Testis (tissue), 3 donors: Measurements from ENCODE around the gene PPM1A. TPM values are rescaled to one million over a fixed set of nuclear protein-coding genes. Genes with fewer than 3 reads are reported as not detected.
A peak's percentile ranks its signal among the peaks of the same experiment; 100 is the strongest.

Experiments used
- DNase-seq: peaks from one replicate; pipeline ENCODE4 v3.0.0-alpha.2; 2019
- H3K27ac ChIP-seq, 2 donors: fragments of 200-600 bp; sonication (generic); one replicate each; pipeline ENCODE4 v1.5.1; 2019
- H3K27me3 ChIP-seq: fragments of 200-600 bp; sonication (generic); one replicate; pipeline ENCODE4 v1.5.1; 2019
- H3K36me3 ChIP-seq: fragments of 200-600 bp; sonication (generic); one replicate; pipeline ENCODE4 v1.5.1; 2017; ENCODE audit warnings: low read depth; ENCODE audit errors: missing control alignments
- H3K4me1 ChIP-seq: fragments of 200-600 bp; sonication (generic); one replicate; pipeline ENCODE4 v1.5.1; 2019
- H3K4me3 ChIP-seq, 2 donors: fragments of 200-600 bp; sonication (generic); one replicate each; pipeline ENCODE4 v1.5.1; 2017 to 2019
- H3K9me3 ChIP-seq: fragments of 200-600 bp; sonication (generic); one replicate; pipeline ENCODE4 v1.5.1; 2017
- POLR2A ChIP-seq: fragments of 450-650 bp; IDR thresholded peaks from one replicate; pipeline ENCODE4 v1.6.1; 2017; ENCODE audit warnings: antibody characterized with exemption, mild to moderate bottlenecking, moderate library complexity
- WGBS, 2 donors: methylation state at CpG; one replicate each; pipeline ENCODE4 v1.1.5; 2018; 5-methylcytosine and 5-hydroxymethylcytosine counted together
- intact Hi-C: fragments of 100-400 bp; cut with DNase I; formaldehyde crosslinking; loops from one replicate; pipeline ENCODE4 v1.15.1; 2023; ENCODE audit warnings: low total_unique reads
- polyA plus RNA-seq: library from polyadenylated mRNA; stranded (reverse); fragments of 350-450 nt; fragmentation: Illumina TruSeq; extraction: RNeasy Lipid Tissue Mini Kit (QIAGEN cat#74804); gene quantifications from one replicate; pipeline ENCODE4 v1.2.3, GENCODE V29; 2014; ENCODE audit warnings: low read depth, low replicate concordance; ENCODE audit not compliant: insufficient read depth
- total RNA-seq, 2 donors: library from RNA; depleted of rRNA; stranded (reverse); fragments of >200 nt; gene quantifications; one replicate each; pipeline ENCODE4 v1.2.3, GENCODE V29; 2016
- TF ChIP-seq, protein P1 (sequence below), 3 experiments: fragments of 450-650 bp in 2 of 3; fragments of 200-600 bp in 1 of 3; sonication (generic) in 1 of 3; IDR thresholded peaks; one replicate each; pipeline ENCODE4 v1.5.1; 2016 to 2019; ENCODE audit warnings: antibody characterized with exemption in 3 of 3, mild to moderate bottlenecking in 2 of 3, moderate library complexity in 1 of 3

Gene PPM1A
- total and polyA plus RNA-seq, 3 donors from 2014 or later = 73.0 to 146 (median 91.1) TPM

- 55 to 56% methylated on average over 14 of the region's 14 CpGs for WGBS, 2 donors
- H3K4me1 ChIP-seq = no peaks in the 10 kb centered on the region
- no peaks in the 10 kb centered on the region for H3K36me3 ChIP-seq
- intact Hi-C loops = no loop called here
- H3K27me3 ChIP-seq = no peaks in the 10 kb centered on the region
- no peak for TF ChIP-seq POLR2A
- TF ChIP-seq, protein P1, sequence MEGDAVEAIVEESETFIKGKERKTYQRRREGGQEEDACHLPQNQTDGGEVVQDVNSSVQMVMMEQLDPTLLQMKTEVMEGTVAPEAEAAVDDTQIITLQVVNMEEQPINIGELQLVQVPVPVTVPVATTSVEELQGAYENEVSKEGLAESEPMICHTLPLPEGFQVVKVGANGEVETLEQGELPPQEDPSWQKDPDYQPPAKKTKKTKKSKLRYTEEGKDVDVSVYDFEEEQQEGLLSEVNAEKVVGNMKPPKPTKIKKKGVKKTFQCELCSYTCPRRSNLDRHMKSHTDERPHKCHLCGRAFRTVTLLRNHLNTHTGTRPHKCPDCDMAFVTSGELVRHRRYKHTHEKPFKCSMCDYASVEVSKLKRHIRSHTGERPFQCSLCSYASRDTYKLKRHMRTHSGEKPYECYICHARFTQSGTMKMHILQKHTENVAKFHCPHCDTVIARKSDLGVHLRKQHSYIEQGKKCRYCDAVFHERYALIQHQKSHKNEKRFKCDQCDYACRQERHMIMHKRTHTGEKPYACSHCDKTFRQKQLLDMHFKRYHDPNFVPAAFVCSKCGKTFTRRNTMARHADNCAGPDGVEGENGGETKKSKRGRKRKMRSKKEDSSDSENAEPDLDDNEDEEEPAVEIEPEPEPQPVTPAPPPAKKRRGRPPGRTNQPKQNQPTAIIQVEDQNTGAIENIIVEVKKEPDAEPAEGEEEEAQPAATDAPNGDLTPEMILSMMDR (IDR thresholded peaks at IDR 0.05) = no peak
- peak; percentile 52 for DNase-seq
- H3K9me3 ChIP-seq = no peaks in the 10 kb centered on the region
- no peak overlapping the region for H3K27ac ChIP-seq
- H3K4me3 ChIP-seq = no peak overlapping the region
Measured at GRCh38 chr14:60323199-60323896, 74.3 kb downstream of the PPM1A start.

DNA sequence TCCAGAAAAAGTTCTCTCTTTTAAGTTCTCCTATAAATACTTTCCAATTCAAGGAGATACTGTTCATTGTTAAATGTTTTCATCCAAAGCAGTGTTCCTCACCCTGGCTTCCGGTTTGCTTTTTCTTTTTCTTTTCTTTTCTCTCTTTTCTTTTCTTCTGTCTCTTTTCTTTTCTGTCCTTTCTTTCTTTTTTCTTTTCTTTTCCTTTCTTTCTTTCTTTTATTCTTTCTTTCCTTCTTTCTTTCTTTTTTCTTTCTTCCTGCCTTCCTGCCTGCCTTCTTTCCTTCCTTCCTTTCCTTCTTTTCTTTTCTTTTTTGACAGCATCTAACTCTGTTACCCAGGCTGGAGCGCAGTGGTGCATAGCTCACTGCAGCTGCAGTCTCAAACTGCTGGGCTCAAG is 75.8 kb downstream of the PPM1A start:
- WGBS, 2 donors = 93 to 98% methylated on average over 2 of the region's 2 CpGs
- no peak for DNase-seq
- Histone ChIP-seq H3K4me1 (no peaks in the 10 kb centered on the region), H3K27me3 (no peaks in the 10 kb centered on the region), H3K27ac (no peak overlapping the region), H3K9me3 (no peaks in the 10 kb centered on the region), H3K36me3 (no peaks in the 10 kb centered on the region), H3K4me3 (no peak overlapping the region)
- intact Hi-C loops = no loop called here
- no peak for TF ChIP-seq POLR2A
- TF ChIP-seq, protein P1 (IDR thresholded peaks at IDR 0.05) = no peak

GRCh38 chr14:60326274-60326673 is 77.3 kb downstream of the PPM1A start:
- H3K36me3 ChIP-seq = no peaks in the 10 kb centered on the region
- H3K27me3 ChIP-seq = no peaks in the 10 kb centered on the region
- no peak for DNase-seq
- intact Hi-C loops = no loop called here
- no peak overlapping the region for H3K4me3 ChIP-seq
- no peak overlapping the region for H3K27ac ChIP-seq
- WGBS, 2 donors = 75 to 78% methylated on average over 2 of the region's 2 CpGs
- TF ChIP-seq, protein P1 (IDR thresholded peaks at IDR 0.05) = no peak
- no peak for TF ChIP-seq POLR2A
- H3K4me1 ChIP-seq = peaks cover 5% of the 10 kb centered on the region
- H3K9me3 ChIP-seq = no peaks in the 10 kb centered on the region

DNA sequence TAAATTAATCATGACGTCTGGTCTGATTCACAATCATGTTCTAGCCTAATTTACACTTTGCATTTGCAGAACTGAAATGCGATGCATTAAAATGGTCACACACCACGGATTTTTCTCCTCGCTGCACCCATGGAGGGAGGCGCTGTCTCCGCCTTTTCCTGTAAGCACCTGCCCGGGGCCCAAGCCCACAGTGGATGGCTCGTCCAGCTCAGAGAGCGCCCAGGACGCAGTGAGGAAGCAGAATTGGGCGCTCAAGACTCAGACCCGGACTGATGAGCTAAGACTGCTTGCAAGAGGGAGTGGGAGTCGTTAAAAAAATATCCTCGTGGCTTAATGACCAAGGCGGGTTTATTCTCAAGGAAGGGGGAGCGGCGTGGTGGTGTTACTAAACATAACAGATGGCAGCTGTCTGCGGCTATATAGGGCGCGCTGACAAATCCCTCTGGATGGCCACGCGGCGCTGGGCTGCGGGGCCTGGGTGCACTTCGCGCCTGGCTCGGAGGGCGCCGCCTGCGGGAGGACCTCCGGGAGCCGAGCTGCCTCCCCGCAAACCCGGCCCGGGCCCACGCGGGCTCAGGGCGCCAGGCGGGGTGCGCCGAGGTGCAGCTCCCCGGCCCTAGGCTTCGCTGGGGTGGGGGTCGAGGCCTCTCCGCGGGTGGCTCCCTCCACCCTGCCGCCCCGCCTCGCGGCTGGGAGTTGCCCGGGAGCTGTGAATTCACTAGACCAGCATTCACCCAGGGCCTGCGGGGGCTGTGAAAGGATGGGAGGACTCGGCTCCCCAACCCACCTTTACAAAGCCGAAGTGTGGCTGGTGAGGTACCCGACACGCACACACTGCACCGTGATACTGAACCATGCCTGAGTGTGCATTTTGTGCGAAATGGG is 78.7 kb downstream of the PPM1A start:
- no peak for TF ChIP-seq POLR2A
- TF ChIP-seq, protein P1 (IDR thresholded peaks at IDR 0.05) = no peak
- H3K9me3 ChIP-seq = no peaks in the 10 kb centered on the region
- no peaks in the 10 kb centered on the region for H3K36me3 ChIP-seq
- H3K27ac ChIP-seq = no peak overlapping the region
- 6 to 21% methylated on average over 25 to 37 of the region's 58 CpGs for WGBS, 2 donors
- H3K4me1 ChIP-seq = peaks cover 5% of the 10 kb centered on the region
- no peaks in the 10 kb centered on the region for H3K27me3 ChIP-seq
- H3K4me3 ChIP-seq = peak overlapping the region in 1 of 2 donors; percentile 8
- intact Hi-C loops = no loop called here
- no peak for DNase-seq
